Measurements from ENCODE around the gene PEX13.

PEX13 gene

DNA sequence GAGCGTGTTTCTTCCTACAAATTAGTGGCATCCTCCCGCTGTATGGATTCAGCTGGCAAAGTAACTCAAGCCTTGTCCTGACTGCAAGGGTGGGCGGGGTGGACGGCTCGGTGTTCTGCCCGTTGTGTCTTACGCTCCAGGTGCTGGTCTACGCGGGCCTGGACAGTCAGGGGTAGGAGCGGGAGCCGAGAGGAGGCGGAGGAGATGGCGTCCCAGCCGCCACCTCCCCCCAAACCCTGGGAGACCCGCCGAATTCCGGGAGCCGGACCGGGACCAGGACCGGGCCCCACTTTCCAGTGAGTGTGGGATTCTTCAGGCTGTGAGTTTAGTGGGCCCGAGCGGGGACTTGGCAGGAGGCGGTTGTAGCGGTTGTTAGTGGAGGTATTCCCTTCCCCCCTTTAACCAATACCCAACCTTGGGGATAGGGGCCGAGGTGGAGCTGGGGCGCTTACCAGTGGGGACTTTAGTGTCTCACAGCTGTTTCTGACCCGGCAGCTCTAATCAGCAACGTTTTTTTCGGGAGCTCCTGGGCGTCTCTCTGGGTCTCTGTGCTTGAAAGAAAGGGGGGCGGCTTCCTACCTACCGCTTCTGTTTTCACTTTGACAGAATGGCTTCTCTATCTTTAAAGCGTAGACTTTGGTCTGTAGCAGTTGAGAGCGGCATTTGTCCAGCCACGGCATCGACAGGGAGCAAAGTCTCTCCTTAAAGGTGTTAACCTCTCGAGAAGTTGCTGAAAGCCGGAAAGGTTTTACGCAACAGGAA is at the start of gene PEX13, which contains the start of gene PUS10:
Gene PEX13 (plus strand): TSS at position 165 of the 762 bp plus-strand sequence. CDS start 40 bp downstream, at position 205.
Gene PUS10 (minus strand): TSS at position 700 of the 762 bp plus-strand sequence. CDS start 6,365 bp downstream, outside the sequence.
- Histone ChIP-seq H3K4me3 (ENCODE audit: low read depth, low read length) (peak within 1 kb of the TSS; percentile 96), H3K9me3 (ENCODE audit: severe bottlenecking) (no peaks in the 10 kb centered on the region), H3K27me3 (ENCODE audit: insufficient read depth, low read depth, severe bottlenecking) (no peaks in the 10 kb centered on the region), H3K36me3 (peaks cover 23% of the 10 kb centered on the region), H3K27ac (peak within 1 kb of the TSS; percentile 93)
- TF ChIP-seq, protein P1, sequence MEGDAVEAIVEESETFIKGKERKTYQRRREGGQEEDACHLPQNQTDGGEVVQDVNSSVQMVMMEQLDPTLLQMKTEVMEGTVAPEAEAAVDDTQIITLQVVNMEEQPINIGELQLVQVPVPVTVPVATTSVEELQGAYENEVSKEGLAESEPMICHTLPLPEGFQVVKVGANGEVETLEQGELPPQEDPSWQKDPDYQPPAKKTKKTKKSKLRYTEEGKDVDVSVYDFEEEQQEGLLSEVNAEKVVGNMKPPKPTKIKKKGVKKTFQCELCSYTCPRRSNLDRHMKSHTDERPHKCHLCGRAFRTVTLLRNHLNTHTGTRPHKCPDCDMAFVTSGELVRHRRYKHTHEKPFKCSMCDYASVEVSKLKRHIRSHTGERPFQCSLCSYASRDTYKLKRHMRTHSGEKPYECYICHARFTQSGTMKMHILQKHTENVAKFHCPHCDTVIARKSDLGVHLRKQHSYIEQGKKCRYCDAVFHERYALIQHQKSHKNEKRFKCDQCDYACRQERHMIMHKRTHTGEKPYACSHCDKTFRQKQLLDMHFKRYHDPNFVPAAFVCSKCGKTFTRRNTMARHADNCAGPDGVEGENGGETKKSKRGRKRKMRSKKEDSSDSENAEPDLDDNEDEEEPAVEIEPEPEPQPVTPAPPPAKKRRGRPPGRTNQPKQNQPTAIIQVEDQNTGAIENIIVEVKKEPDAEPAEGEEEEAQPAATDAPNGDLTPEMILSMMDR (IDR thresholded peaks at IDR 0.05; ENCODE audit: low read depth, low read length) = 0 out of 2 replicates have a peak, but pooled peaks have one; percentile 3
- DNase-seq = peak; percentile 91

DNA sequence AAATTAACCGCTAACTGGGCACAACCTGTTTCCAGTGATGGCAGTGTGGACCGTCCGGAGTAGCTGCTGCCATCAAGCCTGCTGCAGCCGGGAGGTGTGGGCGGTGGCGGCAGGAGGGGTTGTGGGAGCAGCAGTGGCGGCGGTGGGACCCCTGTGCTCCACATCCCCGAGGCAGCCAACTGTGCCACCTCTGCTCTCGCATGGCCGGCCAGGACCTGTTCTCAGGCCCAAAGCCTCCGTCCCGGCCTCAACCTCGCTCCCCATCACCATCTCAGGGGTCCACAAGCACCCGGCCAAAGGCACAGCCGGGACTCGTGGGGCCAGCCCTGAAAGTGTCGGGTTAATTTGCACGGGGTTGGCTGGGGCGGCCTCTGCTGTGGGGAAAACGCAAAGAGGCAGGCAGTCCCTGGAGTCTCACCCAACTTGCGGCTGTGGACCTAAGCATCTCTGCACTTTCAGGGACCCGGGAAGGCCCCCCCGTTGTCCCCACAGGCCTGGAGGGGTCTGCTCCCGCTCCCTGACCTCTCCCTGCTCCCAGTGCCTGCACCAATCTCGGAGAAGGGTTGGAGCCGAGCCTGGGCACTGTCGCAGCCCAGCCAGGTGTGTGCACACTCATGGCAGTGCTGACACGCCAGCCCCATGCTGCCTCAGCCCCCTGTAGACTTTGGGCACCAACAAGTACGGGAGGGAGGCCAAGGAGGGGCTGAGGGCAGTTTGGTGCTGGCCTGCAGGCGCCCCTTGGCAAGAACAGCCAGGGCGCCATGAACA is 44.4 kb upstream of the PEX13 start:
- peaks cover 4% of the 10 kb centered on the region for H3K9me3 ChIP-seq (ENCODE audit: severe bottlenecking)
- DNase-seq = no peak
- H3K4me3 ChIP-seq (ENCODE audit: low read depth, low read length) = no peak overlapping the region
- no peaks in the 10 kb centered on the region for H3K27me3 ChIP-seq (ENCODE audit: insufficient read depth, low read depth, severe bottlenecking)
- no peaks in the 10 kb centered on the region for H3K36me3 ChIP-seq
- no peak overlapping the region for H3K27ac ChIP-seq
- TF ChIP-seq, protein P1 (IDR thresholded peaks at IDR 0.05; ENCODE audit: low read depth, low read length) = no peak

- Histone ChIP-seq H3K27ac (no peak overlapping the region), H3K4me3 (ENCODE audit: low read depth, low read length) (no peak overlapping the region)
- no peak for DNase-seq
These were observed 43.8 kb upstream of the PEX13 start for GRCh38 chr2:60973705-60974104.

GRCh38 chr2:60974652-60975051 is 42.9 kb upstream of the PEX13 start:
- Histone ChIP-seq H3K36me3 (no peaks in the 10 kb centered on the region), H3K9me3 (ENCODE audit: severe bottlenecking) (peaks cover 4% of the 10 kb centered on the region), H3K27me3 (ENCODE audit: insufficient read depth, low read depth, severe bottlenecking) (no peaks in the 10 kb centered on the region), H3K4me3 (ENCODE audit: low read depth, low read length) (no peak overlapping the region), H3K27ac (no peak overlapping the region)
- TF ChIP-seq, protein P1 (IDR thresholded peaks at IDR 0.05; ENCODE audit: low read depth, low read length) = no peak
- DNase-seq = no peak

More at GRCh38 chr2:60973705-60974104, 43.8 kb upstream of the PEX13 start:
- H3K27me3 ChIP-seq (ENCODE audit: insufficient read depth, low read depth, severe bottlenecking) = no peaks in the 10 kb centered on the region
- H3K36me3 ChIP-seq = no peaks in the 10 kb centered on the region
- TF ChIP-seq, protein P1 (IDR thresholded peaks at IDR 0.05; ENCODE audit: low read depth, low read length) = no peak
- peaks cover 4% of the 10 kb centered on the region for H3K9me3 ChIP-seq (ENCODE audit: severe bottlenecking)

DNA sequence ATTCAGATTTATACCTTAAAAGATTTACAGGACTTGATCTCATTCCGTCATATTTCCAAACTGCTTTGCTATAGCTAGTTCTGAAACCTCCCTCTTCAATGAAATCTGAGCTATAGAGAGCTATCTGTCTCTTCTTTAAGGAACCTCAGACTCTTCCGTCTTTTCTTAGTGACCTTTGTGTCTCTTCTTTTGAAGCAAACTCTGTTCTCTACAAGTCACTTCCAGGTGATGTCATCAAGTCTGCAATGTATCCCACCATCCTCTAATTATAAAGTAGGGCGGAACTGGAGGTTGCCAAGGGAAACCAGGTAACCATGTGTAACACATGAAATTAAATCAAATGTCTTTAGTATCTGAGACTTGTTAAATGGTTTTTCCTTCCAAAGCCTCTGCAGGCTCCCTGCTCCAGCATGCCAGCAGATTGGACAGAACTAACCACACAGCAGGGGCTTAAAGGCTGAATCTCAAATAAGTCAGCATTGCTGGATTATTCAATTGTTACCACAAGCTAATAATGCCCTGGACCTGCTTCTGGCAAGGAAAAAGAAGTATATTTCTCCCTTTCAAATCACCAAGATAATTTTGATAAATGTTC is 41.2 kb upstream of the PEX13 start:
- TF ChIP-seq, protein P1 (IDR thresholded peaks at IDR 0.05; ENCODE audit: low read depth, low read length) = no peak
- Histone ChIP-seq H3K36me3 (no peaks in the 10 kb centered on the region), H3K27ac (peak overlapping the region; percentile 48), H3K27me3 (ENCODE audit: insufficient read depth, low read depth, severe bottlenecking) (no peaks in the 10 kb centered on the region), H3K4me3 (ENCODE audit: low read depth, low read length) (no peak overlapping the region), H3K9me3 (ENCODE audit: severe bottlenecking) (peaks cover 4% of the 10 kb centered on the region)
- DNase-seq = peak; percentile 58
